NK-92 treated with Interleukin-12 subunit alpha and Interleukin-12 subunit beta, amount 100 ng/mL, for 24 hours (cell line): ENCODE data around the gene CBARP.
"Not testable (repeated sequence)": the region's sequence is repeated elsewhere in the genome, so short reads cannot be mapped to it uniquely, and the experiment has no call there.

Source experiments
- DNase-seq: peaks from one replicate; lab custom pipeline; 2025; lab: John Stamatoyannopoulos, UW

Gene CBARP

GRCh38 chr19:1210227-1210538 is 27.6 kb downstream of the CBARP start:
- no peak for DNase-seq

- not testable (repeated sequence) for DNase-seq
Observed at GRCh38 chr19:1208830-1209229, 29.0 kb downstream of the CBARP start.

- DNase-seq = no peak
Observed at GRCh38 chr19:1206864-1207450, 30.8 kb downstream of the CBARP start.

- DNase-seq = no peak
Observed at GRCh38 chr19:1206150-1206863, 31.5 kb downstream of the CBARP start.

GRCh38 chr19:1205114-1206099 is 32.4 kb downstream of the CBARP start, which contains the start of gene STK11:
TSS of gene STK11 (plus strand) at chr19:1205778. CDS start at chr19:1206914, 1,136 bp downstream.
- peak; percentile 98 for DNase-seq

GRCh38 chr19:1200614-1201013 is 37.2 kb downstream of the CBARP start:
- DNase-seq = not testable (repeated sequence)

GRCh38 chr19:1199531-1199930 is 38.3 kb downstream of the CBARP start:
- DNase-seq = no peak

GRCh38 chr19:1189419-1189818 is 48.4 kb downstream of the CBARP start:
- peak; percentile 62 for DNase-seq

- no peak for DNase-seq
Observed at GRCh38 chr19:1183543-1184172, 54.1 kb downstream of the CBARP start.

GRCh38 chr19:1182727-1183126 is 55.1 kb downstream of the CBARP start:
- no peak for DNase-seq

GRCh38 chr19:1182068-1182467 is 55.7 kb downstream of the CBARP start:
- DNase-seq = no peak

GRCh38 chr19:1181606-1182005 is 56.2 kb downstream of the CBARP start:
- no peak for DNase-seq
